Memory B cell (primary cell): ENCODE measurements around the gene ATXN1.

Experiments used
- ATAC-seq: fragments of 150-1000 bp; cut with Tn5 transposase; 2 replicates; pipeline ENCODE4 v1.10.0; 2021; ENCODE audit warnings: low read depth, mild to moderate bottlenecking, moderate library complexity
- DNase-seq, 2 donors: peaks; one replicate each; pipeline ENCODE4 v3.0.0; 2022; ENCODE audit warnings: low spot score in 2 of 2
- H3K27ac Mint-ChIP-seq: one replicate; pipeline ENCODE4 v1.8.0; 2022; ENCODE audit warnings: mild to moderate bottlenecking, moderate library complexity, mixed read lengths
- H3K27me3 Mint-ChIP-seq: one replicate; pipeline ENCODE4 v1.8.0; 2022; ENCODE audit warnings: mixed read lengths
- H3K36me3 Mint-ChIP-seq: one replicate; pipeline ENCODE4 v1.8.0; 2022; ENCODE audit warnings: mild to moderate bottlenecking, mixed read lengths
- H3K4me1 Mint-ChIP-seq: one replicate; pipeline ENCODE4 v1.8.0; 2022; ENCODE audit warnings: mixed read lengths
- H3K4me3 Mint-ChIP-seq: one replicate; pipeline ENCODE4 v1.8.0; 2022; ENCODE audit warnings: mild to moderate bottlenecking, moderate library complexity, mixed read lengths
- H3K9me3 Mint-ChIP-seq: one replicate; pipeline ENCODE4 v1.8.0; 2022; ENCODE audit warnings: mixed read lengths

The ATXN1 gene

DNA sequence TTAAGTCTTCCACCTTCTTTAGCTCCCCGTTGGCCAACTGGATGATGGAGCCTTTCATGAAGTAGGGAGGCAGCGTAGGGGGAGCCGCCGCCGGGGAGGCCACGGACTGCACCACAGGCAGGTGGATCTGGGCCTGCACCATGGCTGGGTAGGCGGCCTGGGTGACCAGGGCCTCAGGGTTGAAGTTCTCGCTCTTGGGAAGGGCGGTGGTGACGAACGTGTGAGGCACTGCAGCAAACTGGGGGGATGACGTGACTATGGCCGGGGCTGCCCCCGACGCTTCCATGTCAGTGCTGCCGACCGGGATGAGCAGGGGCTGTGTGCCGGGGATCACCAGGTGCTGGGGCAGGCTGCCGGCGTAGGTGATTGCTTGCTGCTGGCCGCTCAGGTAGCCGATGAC is 434.7 kb downstream of the ATXN1 start:
- ATAC-seq, result no peak
- Mint-ChIP-seq H3K9me3 (no peaks in the 10 kb centered on the region), H3K36me3 (peaks cover 18% of the 10 kb centered on the region), H3K27me3 (no peaks in the 10 kb centered on the region), H3K27ac (no peak overlapping the region), H3K4me1 (peaks cover 17% of the 10 kb centered on the region), H3K4me3 (no peak overlapping the region)
- DNase-seq, result no peak

DNA sequence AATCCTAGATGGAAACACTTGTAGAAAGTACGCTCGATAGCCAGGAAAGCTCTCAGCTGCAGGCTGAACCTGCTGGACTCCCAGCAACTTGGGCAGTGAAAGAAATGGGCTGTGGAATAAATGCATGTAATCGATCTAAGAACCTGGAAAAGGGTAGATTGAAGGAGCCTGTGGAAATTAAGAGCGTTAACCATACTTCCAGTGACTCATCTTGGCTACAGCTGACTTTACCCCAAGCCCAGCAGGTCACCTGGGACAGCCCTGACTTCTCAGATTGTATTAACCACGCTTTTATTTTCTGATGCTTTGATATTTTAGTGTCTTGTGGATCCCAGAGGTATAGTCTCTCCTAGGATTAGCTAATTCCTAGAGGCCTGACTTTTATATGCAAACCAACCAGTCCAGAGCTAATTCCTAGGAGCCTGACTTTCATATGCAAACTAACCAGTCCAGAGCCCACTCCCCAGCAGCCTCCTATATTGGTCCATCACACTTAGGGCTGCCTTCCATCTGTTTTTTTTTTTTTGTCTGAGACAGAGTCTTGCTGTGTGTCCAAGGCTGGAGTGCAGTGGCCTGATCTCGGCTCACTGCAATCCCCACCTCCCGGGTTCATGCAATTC is 436.5 kb downstream of the ATXN1 start:
- no peak for ATAC-seq
- H3K9me3 Mint-ChIP-seq, result no peaks in the 10 kb centered on the region
- H3K4me3 Mint-ChIP-seq, result no peak overlapping the region
- no peaks in the 10 kb centered on the region for H3K27me3 Mint-ChIP-seq
- no peak overlapping the region for H3K27ac Mint-ChIP-seq
- peaks cover 22% of the 10 kb centered on the region for H3K4me1 Mint-ChIP-seq
- peaks cover 15% of the 10 kb centered on the region for H3K36me3 Mint-ChIP-seq
- no peak for DNase-seq

GRCh38 chr6:16324184-16324583 is 437.1 kb downstream of the ATXN1 start:
- H3K4me1 Mint-ChIP-seq, result peaks cover 20% of the 10 kb centered on the region
- no peak overlapping the region for H3K4me3 Mint-ChIP-seq

GRCh38 chr6:16322666-16323312 is 438.5 kb downstream of the ATXN1 start:
- H3K27ac Mint-ChIP-seq, result peak overlapping the region; percentile 87
- ATAC-seq (peak; percentile 90), DNase-seq (peak; percentile 26 to 49)
- peaks cover 22% of the 10 kb centered on the region for H3K4me1 Mint-ChIP-seq
- H3K36me3 Mint-ChIP-seq, result peaks cover 11% of the 10 kb centered on the region
- peak overlapping the region; percentile 9 for H3K4me3 Mint-ChIP-seq
- H3K9me3 Mint-ChIP-seq, result no peaks in the 10 kb centered on the region
- no peaks in the 10 kb centered on the region for H3K27me3 Mint-ChIP-seq

More at GRCh38 chr6:16324184-16324583, 437.1 kb downstream of the ATXN1 start:
- H3K27me3 Mint-ChIP-seq, result no peaks in the 10 kb centered on the region
- H3K36me3 Mint-ChIP-seq, result peaks cover 14% of the 10 kb centered on the region
- DNase-seq (no peak), ATAC-seq (no peak)
- no peaks in the 10 kb centered on the region for H3K9me3 Mint-ChIP-seq
- no peak overlapping the region for H3K27ac Mint-ChIP-seq

DNA sequence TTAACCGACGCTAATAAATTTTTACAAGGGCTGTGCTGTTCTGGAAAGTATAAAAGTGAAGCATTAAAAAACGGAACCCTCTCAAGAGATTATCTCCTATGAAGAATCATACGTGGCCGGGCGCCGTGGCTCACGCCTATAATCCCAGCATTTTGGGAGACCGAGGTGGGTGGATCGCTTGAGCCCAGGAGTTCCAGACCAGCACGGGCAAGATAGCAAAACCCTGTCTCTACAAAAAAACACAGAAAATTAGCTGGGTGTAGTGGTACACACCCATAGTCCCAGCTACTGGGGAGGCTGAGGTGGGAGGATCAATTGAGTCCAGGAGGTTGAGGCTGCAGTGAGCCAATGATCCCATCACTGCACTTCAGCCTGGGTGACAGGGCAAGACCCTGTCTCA is 439.4 kb downstream of the ATXN1 start:
- DNase-seq (no peak), ATAC-seq (no peak)
- H3K27ac Mint-ChIP-seq, result peak overlapping the region; percentile 87
- H3K9me3 Mint-ChIP-seq, result no peaks in the 10 kb centered on the region
- peaks cover 8% of the 10 kb centered on the region for H3K36me3 Mint-ChIP-seq
- H3K27me3 Mint-ChIP-seq, result no peaks in the 10 kb centered on the region
- H3K4me3 Mint-ChIP-seq, result no peak overlapping the region
- peaks cover 22% of the 10 kb centered on the region for H3K4me1 Mint-ChIP-seq

DNA sequence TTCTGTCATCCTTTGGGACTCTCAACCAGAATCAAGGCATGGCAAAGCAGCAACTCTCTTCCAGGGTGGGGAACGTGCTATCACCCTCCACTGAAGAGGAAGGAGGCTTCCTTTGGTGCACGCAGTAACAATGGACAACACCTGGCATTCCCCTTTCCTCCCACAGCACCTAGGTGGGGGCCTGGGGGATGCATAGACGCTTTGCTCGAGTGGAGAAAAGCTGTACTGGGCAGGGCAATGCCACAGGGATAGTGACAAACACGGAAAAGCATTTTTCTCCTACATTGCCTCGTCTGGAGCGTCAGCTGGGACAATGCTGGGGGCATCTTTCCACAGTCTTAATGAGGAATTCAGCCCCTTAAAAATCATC is 439.9 kb downstream of the ATXN1 start:
- no peak for ATAC-seq
- Mint-ChIP-seq H3K4me1 (peaks cover 22% of the 10 kb centered on the region), H3K36me3 (peaks cover 3% of the 10 kb centered on the region), H3K27ac (no peak overlapping the region), H3K9me3 (no peaks in the 10 kb centered on the region), H3K4me3 (no peak overlapping the region), H3K27me3 (no peaks in the 10 kb centered on the region)
- DNase-seq, result no peak

DNA sequence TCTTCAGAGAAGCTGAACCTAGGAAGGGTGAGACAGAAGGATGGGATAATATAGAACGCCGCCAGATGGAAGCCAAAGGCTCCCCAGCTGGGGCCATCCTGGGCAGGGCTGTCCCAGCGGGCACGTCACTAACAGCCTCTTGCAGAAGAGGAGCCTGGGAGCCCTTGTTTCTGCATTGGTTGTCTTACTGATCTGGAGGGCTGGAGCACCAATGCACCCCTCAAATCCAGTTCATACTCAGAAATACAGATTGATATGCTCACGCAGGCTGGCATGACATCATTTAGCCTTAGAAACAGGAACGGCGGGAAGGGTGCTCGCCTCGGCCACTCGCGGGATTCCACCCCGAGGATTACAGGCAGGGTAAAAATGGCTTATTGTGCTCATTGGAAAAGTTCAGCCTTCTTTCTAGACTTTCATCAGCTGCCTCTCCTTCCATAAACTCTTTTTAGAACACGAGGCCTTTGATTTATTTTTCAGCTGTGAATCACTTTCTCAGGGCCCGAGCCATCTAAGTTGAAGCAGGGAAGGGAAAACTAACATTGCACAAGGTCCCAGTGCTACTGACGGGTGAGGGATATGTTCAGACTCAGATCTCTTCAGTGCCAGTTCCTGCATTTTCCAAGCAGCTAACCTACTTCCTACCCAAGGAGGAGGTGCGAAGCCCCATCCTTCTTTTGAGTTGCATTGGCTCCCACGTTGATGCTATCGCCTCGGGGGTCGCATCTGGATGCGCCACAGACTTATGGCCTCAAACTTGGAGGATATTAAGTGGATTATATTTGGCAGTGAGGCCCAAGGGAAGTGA is 440.5 kb downstream of the ATXN1 start:
- ATAC-seq, result no peak
- no peak for DNase-seq
- H3K4me3 Mint-ChIP-seq, result no peak overlapping the region
- H3K9me3 Mint-ChIP-seq, result no peaks in the 10 kb centered on the region
- H3K27ac Mint-ChIP-seq, result peak overlapping the region; percentile 69
- H3K4me1 Mint-ChIP-seq, result peaks cover 22% of the 10 kb centered on the region
- H3K27me3 Mint-ChIP-seq, result no peaks in the 10 kb centered on the region
- H3K36me3 Mint-ChIP-seq, result no peaks in the 10 kb centered on the region

DNA sequence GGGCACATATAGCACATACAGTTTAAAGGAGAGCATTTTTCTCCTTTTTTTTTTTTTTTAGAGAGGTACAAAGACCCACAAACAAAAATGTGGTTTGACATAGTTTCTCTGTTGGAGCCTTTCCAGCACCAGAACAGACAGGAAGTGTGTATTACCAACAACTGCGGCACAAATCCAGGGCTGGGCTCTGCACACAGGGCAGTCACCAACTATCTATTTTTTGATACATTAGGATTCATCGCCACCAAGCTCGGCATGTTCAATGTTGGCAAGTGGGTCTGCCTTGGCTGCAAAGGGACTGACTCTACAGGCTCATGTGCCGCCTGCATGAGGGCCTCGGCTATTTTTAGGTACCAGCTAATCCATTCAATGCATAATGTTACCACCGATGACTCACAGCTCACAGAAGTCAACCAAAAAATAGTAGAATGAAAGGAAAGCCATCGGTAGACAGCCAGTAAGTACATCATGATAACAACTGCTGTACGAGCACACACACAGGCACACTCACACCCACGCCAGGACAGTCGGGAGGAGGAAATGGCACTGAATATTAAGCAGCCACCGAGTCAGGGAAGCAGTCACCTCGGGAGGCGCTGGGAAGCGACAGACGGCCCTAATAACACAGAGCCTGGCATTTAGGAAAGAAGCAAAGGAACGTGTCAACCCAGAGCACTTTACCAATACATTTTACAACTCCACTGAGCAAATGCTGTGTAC is 441.3 kb downstream of the ATXN1 start:
- Mint-ChIP-seq H3K4me3 (peak overlapping the region; percentile 46), H3K9me3 (no peaks in the 10 kb centered on the region), H3K27me3 (no peaks in the 10 kb centered on the region), H3K36me3 (no peaks in the 10 kb centered on the region), H3K4me1 (peaks cover 22% of the 10 kb centered on the region), H3K27ac (peak overlapping the region; percentile 69)
- DNase-seq (peak in 1 of 2 donors; percentile 26), ATAC-seq (peak; percentile 55)

DNA sequence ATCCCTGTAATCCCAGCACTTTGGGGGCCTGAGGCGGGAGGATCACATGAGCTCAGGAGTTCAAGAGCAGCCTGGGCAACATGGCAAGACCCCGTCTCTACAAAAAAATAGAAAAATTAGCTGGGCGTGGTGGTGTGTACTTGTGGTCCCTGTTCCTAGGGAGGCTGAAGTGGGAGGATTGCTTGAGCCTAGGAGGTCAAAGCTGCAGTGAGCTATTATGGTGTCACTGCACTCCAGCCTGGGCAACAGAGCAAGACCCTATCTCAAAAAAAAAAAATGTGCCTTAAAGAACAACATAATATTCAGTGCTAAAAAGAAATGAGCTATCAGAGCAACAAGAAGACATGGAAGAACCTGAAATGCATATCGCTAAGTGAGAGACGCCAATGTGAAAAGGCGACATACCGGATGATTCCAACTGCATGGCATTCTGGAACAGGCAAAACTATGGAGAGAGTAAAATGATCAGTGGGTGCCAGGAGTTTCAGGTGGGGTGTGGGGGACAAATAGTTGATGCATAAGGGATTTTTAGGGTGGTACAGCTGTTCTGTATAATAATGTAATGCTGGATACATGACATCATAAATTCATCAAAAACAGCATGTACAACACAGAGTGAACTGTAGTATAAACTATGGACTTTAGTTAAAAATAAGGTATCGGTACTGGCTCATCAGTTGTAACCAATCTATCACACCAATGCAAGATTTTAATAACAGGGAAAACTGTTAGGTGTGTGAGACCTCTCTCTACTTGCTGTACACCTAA is 442.1 kb downstream of the ATXN1 start:
- Mint-ChIP-seq H3K4me1 (peaks cover 22% of the 10 kb centered on the region), H3K27me3 (no peaks in the 10 kb centered on the region), H3K36me3 (no peaks in the 10 kb centered on the region), H3K9me3 (no peaks in the 10 kb centered on the region), H3K27ac (no peak overlapping the region), H3K4me3 (no peak overlapping the region)
- DNase-seq, result no peak
- no peak for ATAC-seq

DNA sequence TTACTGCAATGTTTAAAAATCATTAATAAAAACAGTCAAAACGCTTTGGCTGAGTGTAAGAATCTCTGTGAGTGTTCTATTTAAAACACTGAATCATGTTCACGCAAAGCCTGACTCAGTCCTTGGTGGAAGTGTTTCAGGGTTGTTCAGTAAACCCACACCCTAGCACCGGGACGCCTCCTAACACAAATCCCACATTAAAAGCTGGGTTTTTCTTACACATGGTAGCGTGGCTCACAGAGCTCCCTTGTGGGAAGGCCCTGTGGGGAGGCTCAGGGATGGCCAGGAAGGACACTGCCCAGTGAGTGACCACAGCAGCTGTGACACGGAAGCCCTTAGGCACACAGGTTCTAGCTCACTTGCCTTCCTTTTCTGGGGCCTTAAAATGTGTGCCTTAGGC is 442.7 kb downstream of the ATXN1 start:
- H3K4me1 Mint-ChIP-seq, result peaks cover 22% of the 10 kb centered on the region
- H3K27ac Mint-ChIP-seq, result no peak overlapping the region
- no peak for ATAC-seq
- no peaks in the 10 kb centered on the region for H3K9me3 Mint-ChIP-seq
- DNase-seq, result no peak
- no peaks in the 10 kb centered on the region for H3K36me3 Mint-ChIP-seq
- H3K27me3 Mint-ChIP-seq, result no peaks in the 10 kb centered on the region
- H3K4me3 Mint-ChIP-seq, result no peak overlapping the region

DNA sequence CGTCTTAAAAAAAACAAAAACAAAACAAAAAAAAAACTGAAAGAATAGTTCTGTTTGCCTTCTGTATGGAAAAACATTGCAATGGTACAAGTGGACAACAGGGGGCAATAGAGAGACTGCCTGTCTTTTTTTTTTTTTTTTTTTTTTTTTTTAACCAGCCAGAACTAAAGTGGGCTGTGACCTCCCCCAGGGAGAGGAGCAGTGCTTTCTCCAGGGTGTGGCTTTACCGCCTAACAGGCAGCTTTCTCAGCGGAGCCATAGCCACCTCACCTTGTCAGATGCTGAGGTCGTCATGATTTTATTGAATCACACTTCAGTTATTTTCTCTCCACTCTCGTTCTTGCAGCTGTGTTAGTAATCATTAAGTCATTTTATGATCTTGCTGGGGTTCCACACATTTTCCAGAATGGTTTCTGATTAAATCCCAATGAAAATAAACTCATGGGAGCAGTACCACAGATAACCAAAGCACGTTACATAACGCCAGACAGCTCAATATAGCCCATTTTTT is 444.5 kb downstream of the ATXN1 start:
- Mint-ChIP-seq H3K27ac (no peak overlapping the region), H3K27me3 (no peaks in the 10 kb centered on the region), H3K4me3 (no peak overlapping the region), H3K9me3 (no peaks in the 10 kb centered on the region), H3K36me3 (no peaks in the 10 kb centered on the region), H3K4me1 (peaks cover 12% of the 10 kb centered on the region)
- ATAC-seq (peak; percentile 33), DNase-seq (peak; percentile 21 to 39)

DNA sequence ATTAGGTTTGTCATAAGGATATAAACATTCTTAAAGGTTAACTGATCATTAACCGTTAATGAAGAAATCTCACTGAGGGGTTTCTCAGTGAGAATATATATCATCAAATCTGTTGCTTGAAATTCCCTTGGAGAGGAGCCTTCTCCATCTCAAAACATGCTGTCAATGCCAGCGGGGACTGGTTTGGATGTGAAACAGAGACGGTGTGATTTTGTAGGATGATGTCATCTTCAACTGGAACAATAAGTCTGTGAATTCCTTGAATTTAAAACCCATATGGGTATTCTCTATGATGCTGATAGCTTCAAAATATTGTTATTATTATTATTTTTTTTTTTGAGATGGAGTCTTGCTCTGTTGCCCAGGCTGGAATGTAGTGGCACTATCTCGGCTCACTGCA is 447.0 kb downstream of the ATXN1 start:
- Mint-ChIP-seq H3K9me3 (no peaks in the 10 kb centered on the region), H3K27ac (no peak overlapping the region), H3K36me3 (peaks cover 1% of the 10 kb centered on the region), H3K27me3 (no peaks in the 10 kb centered on the region), H3K4me3 (no peak overlapping the region), H3K4me1 (peaks cover 4% of the 10 kb centered on the region)
- no peak for DNase-seq
- ATAC-seq, result no peak

- Mint-ChIP-seq H3K4me3 (no peak overlapping the region), H3K4me1 (no peaks in the 10 kb centered on the region), H3K36me3 (peaks cover 3% of the 10 kb centered on the region), H3K27ac (no peak overlapping the region), H3K9me3 (no peaks in the 10 kb centered on the region), H3K27me3 (no peaks in the 10 kb centered on the region)
- DNase-seq (no peak), ATAC-seq (no peak)
Measured at GRCh38 chr6:16313732-16314131, 447.5 kb downstream of the ATXN1 start.
